ENCODE data around the gene FUCA2.
"Not testable (repeated sequence)": the region's sequence is repeated elsewhere in the genome, so short reads cannot be mapped to it uniquely, and the experiment has no call there.

The FUCA2 gene

GRCh38 chr6:143451531-143451930 is 60.0 kb downstream of the FUCA2 start:
- H3K4me3 ChIP-seq (ENCODE audit: low read depth, low read length), result peak overlapping the region; percentile 58
- no peak for TF ChIP-seq CTCF (IDR thresholded peaks at IDR 0.05; ENCODE audit: borderline replicate concordance, insufficient read depth, low read depth, low read length)

- no peak for TF ChIP-seq CTCF (IDR thresholded peaks at IDR 0.05; ENCODE audit: borderline replicate concordance, insufficient read depth, low read depth, low read length)
- peak within 1 kb of the TSS; percentile 60 for H3K4me3 ChIP-seq (ENCODE audit: low read depth, low read length)
Observed at GRCh38 chr6:143450453-143451371, 60.8 kb downstream of the FUCA2 start, which contains the start of the genes ADAT2 and PEX3. ADAT2 (minus strand) TSS chr6:143450695; CDS start chr6:143450658, 37 bp downstream. PEX3 (plus strand) TSS chr6:143450805; CDS start chr6:143451043, 238 bp downstream.

DNA sequence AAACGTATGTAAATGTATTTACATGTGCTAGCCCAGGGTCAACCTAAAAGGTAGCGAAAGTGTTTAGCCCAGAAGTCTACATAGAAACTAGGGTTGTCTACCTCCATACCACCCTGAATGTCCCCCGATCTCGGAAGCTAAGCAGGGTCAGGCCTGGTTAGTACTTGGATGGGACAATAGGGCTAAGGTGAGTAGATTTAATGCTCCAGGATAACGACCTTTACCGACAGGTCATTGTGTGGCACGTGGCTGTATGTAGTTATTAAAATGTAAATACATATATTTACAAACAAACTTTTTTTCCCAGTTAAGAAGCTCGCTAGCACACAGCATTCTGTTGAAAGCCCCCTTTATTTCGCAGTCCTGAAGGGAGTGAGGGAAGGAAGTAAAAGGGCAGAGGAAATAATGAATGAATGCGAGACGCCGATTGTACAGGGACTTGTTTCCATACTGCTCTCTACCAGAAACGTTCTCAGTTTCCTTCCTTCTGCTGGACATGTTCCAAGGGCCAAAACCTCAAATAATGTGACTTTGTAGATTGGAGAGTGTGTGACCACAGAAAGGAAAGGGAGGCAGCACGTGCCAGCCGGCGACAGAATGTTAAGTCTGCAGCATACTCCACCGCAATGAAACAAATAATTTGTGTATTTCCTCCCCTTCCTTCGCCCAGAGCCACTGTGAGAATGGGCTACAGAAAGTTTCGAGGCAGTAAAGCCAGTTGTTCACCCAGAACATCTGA is 61.6 kb downstream of the FUCA2 start:
- no peak for TF ChIP-seq CTCF (IDR thresholded peaks at IDR 0.05; ENCODE audit: borderline replicate concordance, insufficient read depth, low read depth, low read length)
- H3K4me3 ChIP-seq (ENCODE audit: low read depth, low read length), result peak overlapping the region; percentile 60

GRCh38 chr6:143449082-143449713 is 62.3 kb downstream of the FUCA2 start:
- no peak for TF ChIP-seq CTCF (IDR thresholded peaks at IDR 0.05; ENCODE audit: borderline replicate concordance, insufficient read depth, low read depth, low read length)
- H3K4me3 ChIP-seq (ENCODE audit: low read depth, low read length), result peak overlapping the region; percentile 60

DNA sequence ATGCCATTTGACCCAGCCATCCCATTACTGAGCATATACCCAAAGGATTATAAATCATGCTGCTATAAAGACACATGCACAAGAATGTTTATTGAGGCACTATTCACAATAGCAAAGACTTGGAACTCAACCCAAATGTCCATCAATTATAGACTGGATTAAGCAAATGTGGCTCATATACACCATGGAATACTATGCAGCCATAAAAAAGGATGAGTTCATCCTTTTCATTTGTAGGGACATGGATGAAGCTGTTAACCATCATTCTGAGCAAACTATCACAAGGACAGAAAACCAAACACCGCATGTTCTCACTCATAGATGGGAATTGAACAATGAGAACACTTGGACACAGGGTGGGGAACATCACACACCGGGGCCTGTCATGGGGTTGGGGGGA is 63.7 kb downstream of the FUCA2 start:
- not testable (repeated sequence) for H3K4me3 ChIP-seq (ENCODE audit: low read depth, low read length)

Data from GM12875 (cell line).